ENCODE results near the gene MEGF11.

- TF ChIP-seq POLR2A (IDR thresholded peaks at IDR 0.05; ENCODE audit: low read depth, low read length) (no peak), POLR2AphosphoS5 (IDR thresholded peaks at IDR 0.05; ENCODE audit: low read depth, low read length) (no peak), TAF1 (IDR thresholded peaks at IDR 0.05; ENCODE audit: low read depth, low read length) (no peak), POU2F2 (IDR thresholded peaks at IDR 0.05; ENCODE audit: low read depth, low read length) (no peak)
Measured at GRCh38 chr15:66001042-66001441, 252.5 kb downstream of the MEGF11 start.

All from GM12891 (cell line).